Measurements from ENCODE around the gene MPP4. TPM values are rescaled to one million over a fixed set of nuclear protein-coding genes. Genes with fewer than 3 reads are reported as not detected.

MPP4 gene
- total and polyA plus RNA-seq, 2 donors from 2014 or later, result 0.19 TPM; not detected in 1

GRCh38 chr2:201669865-201670264 lies 28.6 kb downstream of the MPP4 start:
- Histone ChIP-seq H3K27ac (ENCODE audit: low read depth in 2 of 2, low read length in 2 of 2) (no peak overlapping the region), H3K9me3 (ENCODE audit: control insufficient read depth in 2 of 3, insufficient read depth in 1 of 3, low read length in 3 of 3) (no peaks in the 10 kb centered on the region), H3K4me1 (ENCODE audit: control insufficient read depth in 2 of 3, insufficient read depth in 2 of 3, low read depth in 1 of 3, low read length in 3 of 3) (no peaks in the 10 kb centered on the region), H3K4me3 (ENCODE audit: low read length in 3 of 3) (no peak overlapping the region), H3K27me3 (ENCODE audit: control insufficient read depth, insufficient read depth, low read length) (no peaks in the 10 kb centered on the region), H3K36me3 (ENCODE audit: control insufficient read depth in 2 of 3, insufficient read depth in 3 of 3, low read length in 3 of 3) (no peaks in the 10 kb centered on the region), H3K9ac (ENCODE audit: low read length in 3 of 3) (no peak overlapping the region)
- DNase-seq, result no peak
- intact Hi-C loops (cut with DNase I), result no loop called here
- no peak for FAIRE-seq
- TF ChIP-seq CTCF (IDR thresholded peaks at IDR 0.05; ENCODE audit: borderline replicate concordance, extremely low read depth, insufficient read depth), result no peak

GRCh38 chr2:201668402-201668910 lies 30.0 kb downstream of the MPP4 start:
- Histone ChIP-seq H3K4me3 (ENCODE audit: low read length in 3 of 3) (no peak overlapping the region), H3K27me3 (ENCODE audit: control insufficient read depth, insufficient read depth, low read length) (no peaks in the 10 kb centered on the region), H3K9ac (ENCODE audit: low read length in 3 of 3) (no peak overlapping the region), H3K9me3 (ENCODE audit: control insufficient read depth in 2 of 3, insufficient read depth in 1 of 3, low read length in 3 of 3) (no peaks in the 10 kb centered on the region), H3K36me3 (ENCODE audit: control insufficient read depth in 2 of 3, insufficient read depth in 3 of 3, low read length in 3 of 3) (no peaks in the 10 kb centered on the region), H3K4me1 (ENCODE audit: control insufficient read depth in 2 of 3, insufficient read depth in 2 of 3, low read depth in 1 of 3, low read length in 3 of 3) (no peaks in the 10 kb centered on the region), H3K27ac (ENCODE audit: low read depth in 2 of 2, low read length in 2 of 2) (no peak overlapping the region)
- FAIRE-seq, result no peak
- no peak for TF ChIP-seq CTCF (IDR thresholded peaks at IDR 0.05; ENCODE audit: borderline replicate concordance, extremely low read depth, insufficient read depth)
- intact Hi-C loops (cut with DNase I), result no loop called here
- no peak for DNase-seq

- FAIRE-seq (no peak), DNase-seq (no peak)
- H3K9me3 ChIP-seq (ENCODE audit: control insufficient read depth in 2 of 3, insufficient read depth in 1 of 3, low read length in 3 of 3), result no peaks in the 10 kb centered on the region
- no peak overlapping the region for H3K9ac ChIP-seq (ENCODE audit: low read length in 3 of 3)
- no peaks in the 10 kb centered on the region for H3K4me1 ChIP-seq (ENCODE audit: control insufficient read depth in 2 of 3, insufficient read depth in 2 of 3, low read depth in 1 of 3, low read length in 3 of 3)
- intact Hi-C loops (cut with DNase I), result no loop called here
- no peaks in the 10 kb centered on the region for H3K36me3 ChIP-seq (ENCODE audit: control insufficient read depth in 2 of 3, insufficient read depth in 3 of 3, low read length in 3 of 3)
- H3K27ac ChIP-seq (ENCODE audit: low read depth in 2 of 2, low read length in 2 of 2), result no peak overlapping the region
- no peak for TF ChIP-seq CTCF (IDR thresholded peaks at IDR 0.05; ENCODE audit: borderline replicate concordance, extremely low read depth, insufficient read depth)
- no peak overlapping the region for H3K4me3 ChIP-seq (ENCODE audit: low read length in 3 of 3)
- no peaks in the 10 kb centered on the region for H3K27me3 ChIP-seq (ENCODE audit: control insufficient read depth, insufficient read depth, low read length)
Observed at GRCh38 chr2:201664334-201664733, 34.1 kb downstream of the MPP4 start.

GRCh38 chr2:201661366-201661765 lies 37.1 kb downstream of the MPP4 start:
- H3K27ac ChIP-seq (ENCODE audit: low read depth in 2 of 2, low read length in 2 of 2), result no peak overlapping the region
- no peaks in the 10 kb centered on the region for H3K27me3 ChIP-seq (ENCODE audit: control insufficient read depth, insufficient read depth, low read length)
- TF ChIP-seq CTCF (IDR thresholded peaks at IDR 0.05; ENCODE audit: borderline replicate concordance, extremely low read depth, insufficient read depth), result no peak
- H3K4me3 ChIP-seq (ENCODE audit: low read length in 3 of 3), result no peak overlapping the region
- H3K9me3 ChIP-seq (ENCODE audit: control insufficient read depth in 2 of 3, insufficient read depth in 1 of 3, low read length in 3 of 3), result no peaks in the 10 kb centered on the region
- DNase-seq (no peak), FAIRE-seq (no peak)
- H3K9ac ChIP-seq (ENCODE audit: low read length in 3 of 3), result no peak overlapping the region
- intact Hi-C loops (cut with DNase I), result no loop called here
- H3K36me3 ChIP-seq (ENCODE audit: control insufficient read depth in 2 of 3, insufficient read depth in 3 of 3, low read length in 3 of 3), result no peaks in the 10 kb centered on the region
- H3K4me1 ChIP-seq (ENCODE audit: control insufficient read depth in 2 of 3, insufficient read depth in 2 of 3, low read depth in 1 of 3, low read length in 3 of 3), result no peaks in the 10 kb centered on the region

All from kidney (tissue), 14 donors.